ENCODE results near the gene SCLT1.

The SCLT1 gene

DNA sequence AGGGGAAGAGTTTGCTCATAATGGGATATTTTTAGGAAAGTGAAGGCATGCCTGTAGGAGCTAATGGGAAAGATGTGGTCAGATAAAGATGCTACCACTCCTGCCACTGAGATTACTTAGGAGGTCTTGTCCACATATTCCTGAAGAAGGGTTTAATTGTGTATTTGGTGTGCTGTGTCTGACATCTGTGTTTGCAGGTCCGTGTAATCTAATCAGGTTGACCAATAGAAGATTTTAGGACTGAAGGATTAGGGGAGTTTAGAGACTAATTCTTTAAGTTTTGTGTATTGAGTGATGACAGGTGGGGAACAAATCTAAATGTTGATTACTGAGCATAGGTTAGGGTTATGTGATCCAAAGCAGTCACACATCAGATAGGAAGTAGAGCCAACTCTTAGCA lies 226.6 kb downstream of the SCLT1 start:
- DNase-seq: no peak

DNA sequence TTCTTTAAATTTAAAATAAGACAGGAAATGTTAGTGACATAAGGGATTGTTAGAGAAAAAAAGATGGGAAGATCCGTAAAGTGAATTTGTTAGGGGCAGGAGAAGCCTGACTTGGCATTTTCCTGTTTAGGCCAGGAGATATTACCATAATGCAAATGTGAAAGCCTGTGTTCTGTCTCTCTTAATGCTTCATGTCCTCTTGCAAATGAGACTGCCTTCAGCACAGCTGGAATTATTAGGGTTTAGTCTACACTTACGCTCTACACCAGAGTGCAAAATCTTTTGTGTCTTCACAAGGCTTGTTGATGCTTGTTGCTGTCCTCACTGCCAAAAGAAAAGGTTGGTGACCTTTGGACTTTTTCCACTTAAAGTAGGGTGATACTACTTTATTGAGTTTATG lies 227.1 kb downstream of the SCLT1 start:
- DNase-seq: no peak

- no peak for DNase-seq
Observed at GRCh38 chr4:128865132-128865531, 228.2 kb downstream of the SCLT1 start.

DNA sequence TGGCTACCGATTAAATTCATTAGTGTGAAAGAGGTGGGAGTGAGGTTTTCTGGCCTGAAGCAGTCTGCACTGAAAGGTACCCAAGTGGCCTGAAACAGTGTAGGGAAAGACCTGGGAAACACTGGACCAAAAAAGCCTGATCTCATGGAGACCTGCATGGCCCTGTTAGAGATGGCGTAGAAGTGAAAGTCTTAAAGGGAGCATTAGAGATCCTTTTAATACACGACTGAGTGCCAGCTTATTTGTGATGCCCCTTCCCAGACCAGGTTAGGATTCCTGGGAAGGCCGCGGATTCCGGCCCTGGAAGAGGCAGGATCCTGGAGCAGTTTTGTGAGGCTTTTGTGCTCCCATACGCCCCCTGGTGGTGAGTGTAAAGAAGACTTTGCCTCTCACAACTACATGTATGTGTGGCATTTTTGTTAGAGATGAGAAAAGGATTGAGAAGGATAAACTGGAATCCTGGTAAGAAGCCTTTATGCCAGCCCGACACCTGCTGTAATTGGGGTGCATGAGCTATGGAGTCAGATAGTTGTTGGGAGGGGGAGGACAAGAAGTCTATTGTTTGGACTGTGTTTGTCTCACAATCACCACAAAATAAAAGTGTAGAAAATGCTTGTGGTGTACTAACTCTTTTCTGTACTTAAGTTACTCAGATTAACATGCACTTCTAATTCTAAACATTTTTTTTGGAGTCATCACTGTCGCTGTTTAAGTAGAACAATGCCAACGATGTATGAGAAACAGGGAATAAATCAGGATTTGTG lies 229.8 kb downstream of the SCLT1 start:
- peak; percentile 37 for DNase-seq

DNA sequence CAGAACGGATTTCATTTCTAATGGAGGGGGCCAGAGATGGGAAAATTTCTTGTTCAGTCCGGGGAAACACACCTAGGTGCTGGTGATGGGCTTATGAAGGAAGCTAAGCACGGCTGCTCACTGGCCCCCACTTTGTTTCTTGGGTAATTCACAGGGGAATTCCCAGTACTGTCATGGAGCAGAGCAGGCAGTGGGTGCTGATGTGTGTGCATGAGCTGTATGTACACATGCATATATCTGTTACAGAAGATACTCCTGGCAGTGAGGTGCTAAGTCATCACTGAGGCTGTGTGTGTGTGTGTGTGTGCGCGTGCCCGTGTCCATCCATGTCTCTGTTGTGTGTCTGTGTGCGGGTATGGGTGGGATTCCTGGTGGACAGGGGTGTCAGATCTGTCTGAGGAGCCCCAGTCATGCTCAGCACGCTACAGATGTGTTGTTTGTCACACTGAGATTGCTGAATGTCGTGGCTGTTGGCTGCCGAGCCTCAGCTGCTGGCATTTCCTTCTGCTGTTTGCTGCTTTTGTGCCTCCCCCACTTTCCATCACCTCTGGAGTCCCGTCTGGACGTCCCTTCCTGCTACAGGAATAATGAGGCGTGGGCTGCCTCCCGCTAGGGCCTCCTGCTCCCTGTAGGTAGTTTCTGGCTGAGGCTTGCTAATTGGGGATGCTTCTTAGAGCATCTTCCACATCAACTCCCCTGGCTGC lies 230.6 kb downstream of the SCLT1 start:
- DNase-seq: no peak

GRCh38 chr4:128861856-128862518 lies 231.4 kb downstream of the SCLT1 start:
- no peak for DNase-seq

GRCh38 chr4:128859887-128860677 lies 233.3 kb downstream of the SCLT1 start:
- DNase-seq: no peak

DNA sequence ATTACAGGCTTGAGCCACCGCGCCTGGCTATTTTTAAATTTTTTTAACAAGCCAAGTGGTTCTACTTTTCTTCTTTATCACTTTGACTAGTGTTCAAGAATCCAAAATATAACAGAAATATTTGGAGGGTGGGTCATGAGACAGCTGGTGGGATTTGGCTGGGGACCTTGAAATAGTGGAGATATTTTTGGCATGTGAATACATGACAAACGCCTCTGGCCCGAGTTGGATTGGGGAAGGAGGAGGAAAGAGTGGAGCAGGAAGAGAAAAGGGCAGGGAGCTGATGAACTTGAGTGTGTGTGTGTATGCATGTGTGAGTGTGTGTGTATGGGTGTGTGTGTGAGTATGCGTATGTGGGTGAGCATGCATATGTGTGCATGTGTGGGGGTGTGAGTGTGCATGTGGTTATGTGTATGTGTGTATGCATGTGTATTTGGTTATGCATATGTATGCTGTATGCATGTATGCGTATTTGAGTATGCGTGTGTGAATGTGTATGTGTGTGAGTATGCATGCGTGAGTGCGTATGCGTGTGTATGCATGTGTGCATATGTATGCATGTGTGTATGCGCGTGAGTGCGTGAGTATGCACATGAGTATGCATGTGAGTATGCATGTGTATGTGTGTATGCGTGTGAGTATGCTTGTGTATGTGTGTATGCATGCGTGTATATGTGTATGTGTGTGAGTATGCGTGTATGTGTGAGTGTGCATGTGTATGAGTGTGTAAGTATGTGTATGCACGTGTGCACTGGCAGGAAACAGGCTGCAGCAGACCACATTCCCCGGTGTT lies 234.3 kb downstream of the SCLT1 start:
- DNase-seq: no peak

- no peak for DNase-seq
Observed at GRCh38 chr4:128856246-128856645, 237.1 kb downstream of the SCLT1 start.

DNA sequence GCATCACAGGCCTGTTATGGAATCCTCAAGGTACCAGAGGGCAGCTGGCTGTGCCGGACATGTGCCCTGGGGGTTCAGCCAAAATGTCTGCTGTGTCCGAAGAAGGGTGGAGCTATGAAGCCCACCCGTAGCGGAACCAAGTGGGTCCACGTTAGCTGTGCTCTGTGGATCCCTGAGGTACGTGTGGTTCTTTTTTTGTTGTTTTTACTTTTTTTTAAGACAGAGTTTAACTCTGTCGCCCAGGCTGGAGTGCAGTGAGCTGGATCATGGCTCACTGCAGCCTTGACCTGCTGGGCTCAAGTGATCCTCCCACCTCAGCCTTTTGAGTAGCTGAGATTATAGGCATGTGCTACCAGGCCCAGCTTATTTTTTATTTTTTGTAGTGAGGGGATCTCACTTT lies 237.7 kb downstream of the SCLT1 start:
- DNase-seq: no peak

DNA sequence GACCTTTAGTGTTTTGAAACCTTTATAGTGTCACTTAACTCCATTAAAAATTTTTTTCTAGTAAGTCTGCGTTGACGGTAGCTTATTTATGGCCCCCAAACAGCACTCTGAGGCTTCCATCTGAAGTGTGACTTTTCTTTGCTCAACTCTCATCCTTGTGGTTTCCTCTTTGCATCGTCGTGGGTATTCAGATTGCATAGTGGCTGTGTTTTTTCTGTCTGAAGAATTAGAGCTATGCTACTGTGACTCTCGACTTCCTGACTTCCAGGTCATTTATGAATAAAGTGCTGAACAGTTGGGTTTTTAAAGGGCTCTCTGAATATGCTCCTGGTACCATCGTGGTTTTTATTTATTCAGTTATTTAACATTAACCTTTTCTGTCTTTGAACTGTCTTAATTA lies 238.9 kb downstream of the SCLT1 start:
- DNase-seq: no peak

GRCh38 chr4:128853741-128854140 lies 239.6 kb downstream of the SCLT1 start:
- no peak for DNase-seq

GRCh38 chr4:128850252-128850651 lies 243.1 kb downstream of the SCLT1 start:
- no peak for DNase-seq

DNA sequence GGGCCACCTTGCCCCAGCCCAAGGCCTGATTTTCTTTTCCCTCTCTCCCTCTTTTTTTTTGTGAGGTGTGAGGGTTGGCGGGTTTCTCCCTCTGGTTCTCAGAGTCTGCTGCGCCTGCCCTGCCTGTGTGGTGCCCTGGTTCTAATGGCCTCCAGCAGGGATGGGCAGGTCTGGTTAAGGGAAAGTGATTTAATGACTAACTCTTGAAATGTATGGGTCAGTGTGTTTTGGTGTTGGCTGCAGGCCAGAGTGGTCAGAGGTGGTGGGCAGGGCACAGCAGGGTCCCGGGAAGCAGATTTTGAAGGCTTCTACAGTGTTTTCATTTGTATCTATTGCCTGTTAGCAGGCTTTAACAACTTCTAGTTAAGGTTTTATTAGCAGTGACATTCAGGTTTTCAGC lies 244.9 kb downstream of the SCLT1 start:
- no peak for DNase-seq

DNA sequence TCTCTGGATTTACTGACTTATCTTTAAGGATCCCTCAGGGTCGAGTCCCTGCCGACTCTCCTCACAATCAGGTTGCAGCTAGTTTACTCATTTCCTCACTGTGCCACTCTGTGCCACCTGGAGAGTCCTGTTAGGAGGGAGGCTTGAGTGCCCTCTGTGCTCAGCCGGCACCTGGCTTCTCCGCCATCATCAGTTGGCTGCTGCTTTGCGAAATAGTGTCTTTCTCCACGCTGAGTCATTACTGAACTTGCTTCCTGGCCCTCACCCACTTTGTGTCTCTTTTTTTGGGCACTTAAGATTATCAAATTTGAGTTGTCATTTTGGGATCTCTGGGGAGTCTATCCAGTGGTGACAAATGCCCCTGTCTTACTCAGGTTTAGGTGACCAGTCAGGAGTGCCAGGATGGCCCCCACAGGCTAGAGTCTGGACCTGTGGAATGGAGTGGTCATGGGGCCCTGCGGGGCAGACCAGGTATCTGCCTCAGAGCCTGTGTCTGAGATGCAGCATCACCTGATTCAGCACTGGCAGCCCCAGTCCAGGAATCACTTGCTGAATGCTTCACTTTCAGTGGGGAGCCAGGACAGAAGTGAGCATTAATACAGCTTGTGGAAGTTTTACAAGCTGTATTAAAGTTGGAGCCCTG lies 246.1 kb downstream of the SCLT1 start:
- DNase-seq: no peak

GRCh38 chr4:128846063-128846462 lies 247.3 kb downstream of the SCLT1 start:
- DNase-seq: no peak

GRCh38 chr4:128844931-128845330 lies 248.4 kb downstream of the SCLT1 start:
- DNase-seq: no peak

DNA sequence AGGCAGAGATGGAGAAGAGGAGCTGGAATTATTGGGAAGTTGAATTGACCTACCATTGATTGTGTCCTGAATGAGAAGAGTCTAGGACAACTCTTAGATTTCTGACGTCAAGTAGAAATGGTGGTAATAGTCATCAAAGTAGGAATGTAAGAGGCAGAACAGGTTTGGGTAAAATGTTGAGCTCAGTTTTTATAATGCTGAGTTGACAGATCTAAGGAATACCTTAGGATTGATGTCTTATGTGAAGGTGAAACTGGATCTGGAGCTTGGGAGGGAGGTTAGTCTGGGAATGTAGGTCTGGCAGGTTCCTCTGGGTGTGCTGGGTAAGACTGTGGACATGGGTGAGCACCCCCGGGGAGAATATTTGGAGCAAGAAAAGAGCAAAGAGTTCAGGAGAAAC lies 251.9 kb downstream of the SCLT1 start:
- DNase-seq: no peak

GRCh38 chr4:128840711-128841318 lies 252.5 kb downstream of the SCLT1 start:
- no peak for DNase-seq

GRCh38 chr4:128837679-128838078 lies 255.7 kb downstream of the SCLT1 start:
- DNase-seq: no peak

DNA sequence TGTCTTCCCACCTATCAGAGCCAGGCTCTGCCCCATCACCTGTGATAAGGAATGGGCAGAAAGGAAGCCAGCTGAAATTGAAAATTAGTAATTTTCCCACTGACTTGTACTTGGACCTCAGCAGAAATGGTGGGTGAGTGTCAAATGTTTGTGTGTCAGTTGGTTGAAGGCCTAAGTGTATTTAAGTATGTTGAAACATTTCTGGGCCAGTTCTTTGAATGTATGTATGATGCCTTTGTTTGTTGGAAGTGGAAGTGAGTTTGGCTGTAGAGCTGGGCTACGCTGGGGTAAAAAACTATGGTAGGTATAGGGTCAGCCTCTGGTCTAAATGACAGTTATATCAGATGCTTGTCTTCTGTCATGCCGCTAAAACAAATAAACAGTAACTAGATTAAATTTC lies 256.1 kb downstream of the SCLT1 start:
- no peak for DNase-seq

Data from RPMI8226 (cell line).